Activated CD8-positive, alpha-beta T cell treated with anti-CD3 and anti-CD28 coated beads for 36 hours (primary cell): ENCODE data around the gene FBXO42. TPM values are rescaled to one million over a fixed set of nuclear protein-coding genes. Genes with fewer than 3 reads are reported as not detected.

Experiments used
- ATAC-seq: fragments of 200-7000 bp; cut with Tn5 transposase; one replicate; pipeline ENCODE4 v1.10.0; 2021; ENCODE audit warnings: mild to moderate bottlenecking, moderate library complexity
- CTCF ChIA-PET: fragments of 350-600 bp; sonication (Branson Sonifier 250); formaldehyde crosslinking; loops from one replicate; lab custom pipeline; 2021; ENCODE audit warnings: antibody characterized with exemption; lab: Charles Lee
- POLR2A ChIA-PET: fragments of 350-600 bp; sonication (Branson Sonifier 250); formaldehyde crosslinking; loops from one replicate; lab custom pipeline; 2021; ENCODE audit warnings: antibody characterized with exemption; lab: Charles Lee
- DNase-seq: peaks from one replicate; pipeline ENCODE4 v3.0.0-alpha.2; 2020
- H3K27ac Mint-ChIP-seq: one replicate; pipeline ENCODE4 v1.8.0; 2021; ENCODE audit warnings: mild to moderate bottlenecking, mixed read lengths
- H3K27me3 Mint-ChIP-seq: one replicate; pipeline ENCODE4 v1.8.0; 2021; ENCODE audit warnings: mixed read lengths
- H3K36me3 Mint-ChIP-seq: one replicate; pipeline ENCODE4 v1.8.0; 2021; ENCODE audit warnings: low read depth, mixed read lengths
- H3K4me1 Mint-ChIP-seq: one replicate; pipeline ENCODE4 v1.8.0; 2021; ENCODE audit warnings: low read depth, mixed read lengths
- H3K4me3 Mint-ChIP-seq: one replicate; pipeline ENCODE4 v1.8.0; 2021; ENCODE audit warnings: mild to moderate bottlenecking, moderate library complexity, mixed read lengths
- H3K9me3 Mint-ChIP-seq: one replicate; pipeline ENCODE4 v1.8.0; 2021; ENCODE audit warnings: mixed read lengths
- intact Hi-C: fragments of 100-400 bp; cut with micrococcal nuclease; formaldehyde crosslinking; loops from one replicate; pipeline ENCODE4 v1.10.0; 2022
- total RNA-seq, 2 experiments: library from RNA; stranded (reverse); gene quantifications; one replicate each; pipeline ENCODE4 v1.2.3, GENCODE V29; 2021
- TF ChIP-seq, protein P1 (sequence below): fragments of 200-600 bp; IDR thresholded peaks from one replicate; pipeline ENCODE4 v1.8.0; 2022; ENCODE audit warnings: antibody characterized with exemption, mild to moderate bottlenecking

FBXO42 gene
- total RNA-seq, 2 experiments from 2014 or later: 19.8 to 21.3 TPM

DNA sequence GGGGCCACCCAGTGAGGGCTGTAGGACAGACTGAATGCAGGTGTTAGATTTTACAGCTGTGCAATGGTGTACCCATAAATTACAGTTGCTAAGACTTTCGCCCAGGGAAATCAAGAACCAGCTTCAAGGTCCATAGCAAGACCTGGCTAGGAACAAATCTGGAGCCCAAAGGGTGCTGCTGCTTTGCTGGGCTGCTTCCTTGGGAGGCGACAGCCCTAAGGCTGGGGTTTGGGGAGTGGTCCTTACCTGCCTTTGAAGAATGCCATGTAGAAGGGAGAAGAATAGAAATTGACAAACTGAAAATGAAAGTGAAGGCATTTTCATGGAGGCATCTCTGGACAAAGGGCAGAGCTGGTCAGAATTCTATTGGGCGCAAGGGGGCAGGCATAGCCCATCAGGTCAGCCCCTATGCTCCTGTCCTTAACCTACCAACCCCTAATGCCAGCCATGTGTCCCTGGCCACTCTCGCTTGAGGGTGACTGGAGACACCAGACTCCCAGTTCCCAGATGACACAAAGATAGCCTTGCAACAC lies 132.2 kb downstream of the FBXO42 start:
- Mint-ChIP-seq H3K4me3 (no peak overlapping the region), H3K4me1 (peaks cover 17% of the 10 kb centered on the region)
- TF ChIP-seq, protein P1, sequence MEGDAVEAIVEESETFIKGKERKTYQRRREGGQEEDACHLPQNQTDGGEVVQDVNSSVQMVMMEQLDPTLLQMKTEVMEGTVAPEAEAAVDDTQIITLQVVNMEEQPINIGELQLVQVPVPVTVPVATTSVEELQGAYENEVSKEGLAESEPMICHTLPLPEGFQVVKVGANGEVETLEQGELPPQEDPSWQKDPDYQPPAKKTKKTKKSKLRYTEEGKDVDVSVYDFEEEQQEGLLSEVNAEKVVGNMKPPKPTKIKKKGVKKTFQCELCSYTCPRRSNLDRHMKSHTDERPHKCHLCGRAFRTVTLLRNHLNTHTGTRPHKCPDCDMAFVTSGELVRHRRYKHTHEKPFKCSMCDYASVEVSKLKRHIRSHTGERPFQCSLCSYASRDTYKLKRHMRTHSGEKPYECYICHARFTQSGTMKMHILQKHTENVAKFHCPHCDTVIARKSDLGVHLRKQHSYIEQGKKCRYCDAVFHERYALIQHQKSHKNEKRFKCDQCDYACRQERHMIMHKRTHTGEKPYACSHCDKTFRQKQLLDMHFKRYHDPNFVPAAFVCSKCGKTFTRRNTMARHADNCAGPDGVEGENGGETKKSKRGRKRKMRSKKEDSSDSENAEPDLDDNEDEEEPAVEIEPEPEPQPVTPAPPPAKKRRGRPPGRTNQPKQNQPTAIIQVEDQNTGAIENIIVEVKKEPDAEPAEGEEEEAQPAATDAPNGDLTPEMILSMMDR: no peak

GRCh38 chr1:16218674-16219071 lies 133.6 kb downstream of the FBXO42 start:
- Mint-ChIP-seq H3K27me3 (no peaks in the 10 kb centered on the region), H3K9me3 (no peaks in the 10 kb centered on the region), H3K4me1 (peaks cover 17% of the 10 kb centered on the region), H3K27ac (no peak overlapping the region), H3K36me3 (no peaks in the 10 kb centered on the region), H3K4me3 (no peak overlapping the region)
- DNase-seq (no peak), ATAC-seq (no peak)
- POLR2A ChIA-PET: interaction anchor here (4.6 kb wide), 1 partner anchor 11 kb away, joined by 27 read pairs; no protein-coding TSS in a partner anchor
- intact Hi-C loops: no loop called here
- CTCF ChIA-PET: interaction anchor here (1.2 to 1.9 kb wide), 2 partner anchors 10 to 29 kb away, joined by 3 to 4 read pairs; no protein-coding TSS in a partner anchor
- TF ChIP-seq, protein P1: no peak

More for the DNA sequence above, 132.2 kb downstream of the FBXO42 start:
- DNase-seq: no peak
- Mint-ChIP-seq H3K27ac (no peak overlapping the region), H3K36me3 (no peaks in the 10 kb centered on the region), H3K9me3 (no peaks in the 10 kb centered on the region), H3K27me3 (no peaks in the 10 kb centered on the region)
- ChIA-PET POLR2A (interaction anchor here (4.6 kb wide), 1 partner anchor 13 kb away, joined by 27 read pairs; no protein-coding TSS in a partner anchor), CTCF (interaction anchor here (1.1 kb wide), 2 partner anchors 12 to 17 kb away, joined by 3 to 4 read pairs; partner anchors contain the start of gene CPLANE2)
- intact Hi-C loops: no loop called here
- ATAC-seq: no peak

GRCh38 chr1:16218014-16218673 lies 134.1 kb downstream of the FBXO42 start:
- DNase-seq (no peak), ATAC-seq (no peak)
- Mint-ChIP-seq H3K9me3 (no peaks in the 10 kb centered on the region), H3K36me3 (no peaks in the 10 kb centered on the region), H3K27me3 (no peaks in the 10 kb centered on the region), H3K4me1 (peaks cover 17% of the 10 kb centered on the region), H3K27ac (no peak overlapping the region), H3K4me3 (no peak overlapping the region)
- CTCF ChIA-PET: interaction anchor here (0.8 to 2.3 kb wide), 6 partner anchors 11 to 146 kb away, joined by 3 to 10 read pairs (median 4); no protein-coding TSS in a partner anchor
- intact Hi-C loops: no loop called here
- POLR2A ChIA-PET: interaction anchor here (4.6 kb wide), 1 partner anchor 11 kb away, joined by 27 read pairs; no protein-coding TSS in a partner anchor
- TF ChIP-seq, protein P1: no peak

DNA sequence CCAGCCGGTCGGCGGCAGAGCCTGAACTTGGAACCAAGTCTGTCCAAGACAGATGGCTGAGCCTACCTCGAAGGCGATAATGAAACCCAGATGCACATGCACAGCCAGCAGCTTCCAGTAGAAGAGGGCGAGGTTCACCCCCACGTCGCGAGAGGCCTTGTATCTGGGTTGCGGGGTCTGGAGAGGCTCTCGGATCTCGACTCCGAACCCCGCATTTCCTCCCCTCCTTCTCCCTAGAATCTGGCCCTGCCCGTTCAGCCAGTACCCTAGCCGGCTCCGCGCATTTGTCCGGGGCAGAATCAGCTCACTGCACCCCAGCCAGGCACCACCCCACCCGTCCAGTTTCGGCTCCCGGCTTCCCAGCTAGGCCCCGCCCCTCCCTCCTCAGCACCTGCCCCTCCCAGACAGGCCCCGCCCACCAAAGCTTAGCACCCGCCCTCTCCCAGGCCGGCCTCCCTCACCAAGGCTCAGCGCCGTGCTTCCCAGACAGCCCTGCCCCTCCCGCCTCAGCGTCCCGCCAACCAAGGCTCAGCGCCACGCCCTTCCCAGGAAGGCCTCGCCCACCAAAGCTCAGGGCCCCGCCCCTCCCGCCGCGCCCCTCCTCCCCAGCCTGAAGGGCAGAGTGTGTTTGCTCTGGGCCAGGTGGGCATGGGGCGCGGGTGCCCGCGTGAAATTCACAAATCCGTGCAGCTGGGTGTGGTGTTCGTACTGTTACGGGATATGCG lies 135.1 kb downstream of the FBXO42 start:
- Mint-ChIP-seq H3K4me1 (peaks cover 17% of the 10 kb centered on the region), H3K36me3 (no peaks in the 10 kb centered on the region), H3K27me3 (no peaks in the 10 kb centered on the region), H3K27ac (peak overlapping the region; percentile 31), H3K9me3 (no peaks in the 10 kb centered on the region), H3K4me3 (peak overlapping the region; percentile 74)
- peak; percentile 99 for ATAC-seq
- ChIA-PET POLR2A (interaction anchor here (0.5 to 4.6 kb wide), 2 partner anchors 10 to 15 kb away, joined by 3 to 27 read pairs; no protein-coding TSS in a partner anchor), CTCF (interaction anchor here (0.6 to 2.3 kb wide), 8 partner anchors 14 to 148 kb away, joined by 3 to 10 read pairs (median 4); no protein-coding TSS in a partner anchor)
- intact Hi-C loops: no loop called here
- peak; percentile 96 for DNase-seq
- TF ChIP-seq, protein P1: no peak
